NCI-H1092 (cell line): ENCODE measurements around the gene TEAD1.

Experiments
- DNase-seq: peaks from one replicate; lab custom pipeline; 2025; lab: John Stamatoyannopoulos, UW

The TEAD1 gene

GRCh38 chr11:12835286-12835685 lies 161.1 kb downstream of the TEAD1 start:
- DNase-seq = no peak

DNA sequence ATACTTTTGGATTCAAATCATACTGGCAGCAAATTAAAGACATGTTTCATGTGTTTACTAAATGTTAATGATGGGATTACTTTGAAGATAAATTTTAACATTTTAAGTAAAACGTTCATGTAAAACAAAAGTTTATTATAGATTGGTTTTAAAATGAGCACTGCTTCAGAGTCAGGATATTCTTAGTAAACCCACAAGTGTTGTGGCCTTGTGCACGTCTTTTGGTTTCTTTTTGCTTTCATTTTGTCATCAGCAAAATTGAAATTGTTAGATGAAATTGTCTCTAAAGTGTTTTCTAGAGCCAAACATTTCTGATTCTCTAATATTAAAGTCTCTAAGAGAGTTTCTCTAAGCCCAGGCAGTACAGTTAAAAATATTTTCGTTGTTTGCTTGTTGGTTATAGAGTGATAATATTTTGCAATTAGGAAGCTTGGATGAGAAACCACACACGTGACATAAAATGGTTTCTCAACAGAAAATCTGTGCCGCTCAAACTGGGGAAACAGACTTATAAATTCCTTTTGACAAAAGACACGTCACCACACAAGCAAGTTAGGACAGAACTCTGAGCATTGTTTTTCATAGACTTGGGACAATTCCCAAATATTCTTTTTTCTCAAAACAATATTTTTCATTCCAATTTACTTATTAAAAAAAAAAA lies 164.4 kb downstream of the TEAD1 start:
- no peak for DNase-seq

DNA sequence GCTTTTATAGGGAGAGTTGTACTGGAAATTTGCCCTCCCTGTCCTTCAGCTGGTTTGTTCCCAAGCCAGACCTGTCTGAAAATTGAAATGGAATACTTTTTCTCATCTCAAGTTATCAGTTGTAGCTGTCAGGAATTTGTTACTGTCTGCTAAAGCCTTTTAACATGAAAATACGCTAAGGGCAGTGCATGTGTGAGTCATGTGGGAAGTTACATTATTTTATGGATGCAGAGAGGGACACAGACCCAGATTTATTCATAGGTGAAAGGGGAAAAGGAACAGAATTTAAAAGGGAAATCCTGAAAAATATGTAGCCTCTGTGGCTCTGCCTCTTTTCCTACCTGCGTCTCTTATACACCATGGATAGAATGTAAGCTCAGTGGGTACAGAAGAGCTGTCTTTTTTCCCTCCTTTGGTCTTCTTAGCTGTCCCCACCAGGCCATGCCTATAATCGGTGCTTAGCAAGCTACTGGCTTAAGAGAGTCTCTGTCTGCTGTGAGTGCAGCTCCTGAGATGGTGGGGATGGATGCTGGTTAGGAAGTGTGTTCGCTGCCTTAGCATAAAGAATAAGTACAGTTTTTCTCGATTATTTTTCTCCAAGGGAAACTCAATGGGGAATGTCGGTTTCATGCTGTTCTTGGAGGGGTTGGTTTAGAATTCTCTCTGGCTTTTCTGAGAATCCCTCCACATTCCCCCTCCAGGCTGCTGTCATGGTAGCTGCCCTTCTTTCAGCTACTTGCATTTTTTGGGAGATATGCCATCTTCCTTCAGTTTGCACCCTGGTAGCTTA lies 166.8 kb downstream of the TEAD1 start:
- DNase-seq = no peak

GRCh38 chr11:12841946-12842630 lies 167.9 kb downstream of the TEAD1 start:
- DNase-seq = no peak

GRCh38 chr11:12842933-12843636 lies 168.9 kb downstream of the TEAD1 start:
- peak; percentile 87 for DNase-seq

- DNase-seq = no peak
These were observed 170.9 kb downstream of the TEAD1 start for GRCh38 chr11:12845163-12845562.

DNA sequence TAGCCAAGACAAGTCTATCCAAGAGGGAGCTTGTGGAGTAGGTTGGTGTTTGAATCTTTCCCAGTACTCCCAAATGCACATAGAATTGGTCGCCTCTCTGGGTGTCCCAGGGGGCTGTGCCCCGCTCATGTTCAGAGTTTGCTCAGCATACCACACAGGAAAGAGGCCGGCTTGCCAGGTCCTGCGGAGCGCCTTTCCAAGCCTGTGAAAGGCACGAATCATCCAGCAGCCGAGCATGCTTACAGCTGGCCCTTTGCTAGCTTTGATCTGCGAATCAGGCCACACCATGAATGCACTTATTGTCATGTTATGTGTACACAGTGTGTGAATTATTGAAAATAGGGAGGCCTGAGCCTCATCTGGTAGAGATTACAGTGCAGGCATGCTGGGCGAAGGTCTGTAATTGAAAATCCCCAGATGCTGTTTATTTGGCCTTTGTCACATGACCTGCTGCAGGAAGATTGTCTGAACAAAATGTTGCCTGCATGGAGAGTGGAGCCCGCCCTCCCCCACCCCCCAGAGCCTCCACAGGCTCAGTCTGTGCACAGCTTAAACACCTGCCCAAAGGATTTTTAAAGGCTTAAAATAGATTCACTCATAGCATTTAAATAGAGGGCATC lies 171.6 kb downstream of the TEAD1 start:
- DNase-seq = peak; percentile 94

- DNase-seq = no peak
These were observed 172.8 kb downstream of the TEAD1 start for GRCh38 chr11:12846786-12847615.

DNA sequence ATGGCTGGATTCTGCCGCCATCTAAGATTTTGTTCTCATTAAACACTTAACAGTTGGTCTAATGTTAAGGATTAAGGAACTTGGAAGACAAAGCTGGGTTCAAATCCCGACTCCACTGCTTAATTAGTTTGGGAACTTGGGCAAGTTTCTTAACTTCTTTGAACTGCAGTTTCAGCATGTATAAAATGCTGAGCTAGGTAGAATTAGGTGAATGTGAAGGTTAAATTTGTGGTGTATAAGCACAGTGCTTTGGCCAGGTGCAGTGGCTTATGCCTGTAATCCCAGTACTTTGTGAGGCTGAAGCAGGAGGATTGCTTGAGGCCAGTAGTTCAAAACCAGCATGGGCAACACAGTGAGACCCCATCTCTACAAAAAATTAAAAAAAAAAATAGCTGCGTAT lies 174.2 kb downstream of the TEAD1 start:
- DNase-seq = no peak

- no peak for DNase-seq
These were observed 179.1 kb downstream of the TEAD1 start for GRCh38 chr11:12853325-12853651.

- no peak for DNase-seq
These were observed 179.6 kb downstream of the TEAD1 start for GRCh38 chr11:12853652-12854296.

DNA sequence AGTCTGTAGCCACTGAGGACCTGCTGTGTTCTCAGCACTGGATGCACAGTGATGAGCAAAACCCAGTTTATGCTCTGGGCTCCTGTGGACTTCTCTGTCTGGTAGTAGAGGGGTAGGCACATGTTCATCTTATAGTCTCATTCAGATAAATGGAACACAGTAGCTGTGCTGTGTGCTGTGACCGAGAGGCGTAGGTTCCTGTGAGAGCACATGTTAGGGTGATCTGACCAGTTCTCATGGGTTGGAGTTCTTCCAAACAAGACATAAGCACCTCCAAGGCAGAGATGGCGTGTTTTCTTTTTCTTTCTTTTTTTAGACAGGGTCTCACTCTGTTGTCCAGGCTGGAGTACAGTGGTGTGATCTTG lies 180.1 kb downstream of the TEAD1 start:
- DNase-seq = no peak

GRCh38 chr11:12854829-12855228 lies 180.6 kb downstream of the TEAD1 start:
- no peak for DNase-seq

DNA sequence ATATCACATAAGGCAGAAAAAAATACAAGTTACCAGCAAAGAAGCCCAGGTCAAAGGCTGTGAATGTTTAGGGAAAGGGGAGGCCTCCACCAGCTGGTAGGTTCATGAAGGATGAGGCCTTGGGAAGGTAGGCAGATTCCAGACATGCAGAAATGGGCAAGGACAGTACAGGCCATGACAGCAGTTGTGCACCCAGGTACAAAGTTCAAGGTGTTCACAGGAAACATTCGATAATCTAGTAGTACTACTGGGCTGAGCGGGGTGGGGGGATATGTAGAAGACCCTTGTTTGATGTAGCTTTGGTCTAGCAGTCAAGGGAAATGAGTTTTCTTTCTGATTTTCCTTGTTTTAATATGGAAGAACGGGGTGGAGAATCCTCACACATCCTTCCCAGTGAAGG lies 182.1 kb downstream of the TEAD1 start:
- no peak for DNase-seq

DNA sequence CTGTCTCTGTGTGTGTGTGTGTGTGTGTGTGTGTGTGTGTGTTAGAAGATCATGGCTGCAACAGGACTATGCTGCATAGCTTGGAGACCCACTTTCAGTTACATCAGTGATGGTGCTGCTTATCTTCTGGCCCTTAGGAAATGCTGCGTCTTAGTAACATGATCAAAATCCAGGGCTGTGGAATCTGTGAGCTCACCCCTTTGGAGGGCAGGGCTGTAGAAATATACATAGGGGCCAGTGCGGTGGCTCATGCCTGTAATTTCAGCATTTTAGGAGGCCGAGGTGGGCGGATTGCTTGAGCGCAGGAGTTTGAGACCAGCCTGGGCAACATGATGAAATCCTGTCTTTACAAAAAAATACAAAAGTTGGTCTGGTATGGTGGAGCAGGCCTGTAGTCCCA lies 183.4 kb downstream of the TEAD1 start:
- no peak for DNase-seq

DNA sequence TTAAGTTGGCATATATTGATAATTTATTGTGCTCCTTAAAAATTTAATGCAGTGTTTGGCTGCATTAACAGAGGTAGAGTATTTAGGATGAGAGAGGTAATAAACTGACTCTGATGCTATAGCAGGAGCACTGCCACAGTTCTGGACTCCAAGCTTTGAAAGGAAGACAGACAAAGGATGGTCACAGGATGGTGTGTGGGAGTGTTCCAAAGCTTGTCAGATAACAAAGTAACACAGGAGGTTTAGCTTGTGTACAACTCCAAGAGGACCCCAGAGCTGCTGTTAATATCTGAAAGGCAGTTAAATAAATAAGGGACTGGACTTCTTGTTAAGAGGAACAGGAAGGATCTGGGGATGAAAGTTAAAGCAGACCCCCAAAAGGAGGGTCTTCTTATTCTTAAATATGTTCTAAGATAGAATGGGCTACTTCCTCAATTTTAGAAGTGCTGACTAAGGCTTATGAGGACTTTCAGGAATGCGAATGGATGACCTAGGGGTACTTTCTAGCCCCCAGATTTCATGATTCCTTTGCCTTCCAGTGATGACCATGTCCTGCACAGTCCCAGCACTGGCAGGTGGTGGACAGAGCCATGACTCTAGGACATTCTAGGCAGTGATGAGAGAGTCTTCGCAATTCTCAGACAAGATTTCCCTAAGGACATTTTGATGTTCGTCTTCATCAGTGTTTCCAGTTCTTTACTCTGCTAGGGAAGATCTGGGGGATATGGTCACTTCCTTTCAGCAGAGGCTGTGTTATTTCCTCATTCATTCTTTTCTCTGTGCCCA lies 185.8 kb downstream of the TEAD1 start:
- DNase-seq = no peak

- DNase-seq = no peak
These were observed 186.6 kb downstream of the TEAD1 start for GRCh38 chr11:12860827-12861226.

- DNase-seq = peak; percentile 36
These were observed 188.7 kb downstream of the TEAD1 start for GRCh38 chr11:12862696-12863469.

DNA sequence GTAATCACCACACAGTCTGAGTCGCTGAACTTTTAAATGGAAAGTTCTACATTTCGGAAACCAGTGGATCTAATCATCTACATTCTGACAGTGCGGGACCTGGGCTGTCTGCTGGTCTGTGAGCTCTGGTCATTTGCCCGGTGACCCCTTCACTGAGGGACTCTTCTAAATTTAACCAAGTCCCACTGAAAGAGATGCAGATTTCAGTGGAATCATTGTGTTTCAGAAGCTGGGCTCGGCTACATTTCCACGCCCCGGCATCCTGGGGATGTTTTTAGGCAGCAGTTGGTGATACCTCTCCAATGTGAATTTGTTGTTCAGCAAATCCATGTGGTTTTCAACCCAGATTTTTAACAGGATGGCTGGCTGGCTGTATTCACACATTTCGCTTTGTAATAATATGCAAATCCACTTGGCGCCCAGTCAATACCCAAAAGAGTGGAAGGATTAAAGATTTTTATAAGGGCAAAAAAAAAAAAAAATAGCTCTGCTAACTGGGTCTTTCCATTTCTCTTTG lies 189.4 kb downstream of the TEAD1 start:
- no peak for DNase-seq
